ENCODE results near the gene CD55. TPM values are rescaled to one million over a fixed set of nuclear protein-coding genes. Genes with fewer than 3 reads are reported as not detected.

The CD55 gene
- total and polyA plus RNA-seq, 2 donors (not counting 1 experiment from before 2014, with no cell fraction given), result 46.1 to 77.7 TPM

GRCh38 chr1:207333009-207333600 is 11.6 kb downstream of the CD55 start:
- no peaks in the 10 kb centered on the region for H3K79me2 ChIP-seq (ENCODE audit: control insufficient read depth, insufficient read depth, low read length)
- no peaks in the 10 kb centered on the region for H3K9me3 ChIP-seq (ENCODE audit: control insufficient read depth, insufficient read depth, low read depth, low read length)
- DNase-seq (ENCODE audit: low read depth in 2 of 2), result no peak
- no peak for TF ChIP-seq CTCF (conservative IDR thresholded peaks at IDR 0.05 in 1 of 2, IDR thresholded peaks at IDR 0.05 in 1 of 2; ENCODE audit: low read depth in 1 of 2, low read length in 2 of 2)
- TF ChIP-seq EZH2 (IDR thresholded peaks at IDR 0.05; ENCODE audit: low read length, missing control alignments), result no peak
- no peak overlapping the region for H3K27ac ChIP-seq (ENCODE audit: insufficient read depth, low read length)
- no peak overlapping the region for H3K4me2 ChIP-seq (ENCODE audit: extremely low read depth, insufficient read depth, low read length)
- no peak overlapping the region for H3K4me3 ChIP-seq (replicated peaks in 1 of 4; ENCODE audit: control extremely low read depth in 1 of 4, insufficient read depth in 1 of 4, low read depth in 3 of 4, low read length in 4 of 4)
- H3K9ac ChIP-seq (ENCODE audit: insufficient read depth, low read length), result no peak overlapping the region
- H3K27me3 ChIP-seq (ENCODE audit: control insufficient read depth, insufficient read depth, low read length), result no peaks in the 10 kb centered on the region
- H3K36me3 ChIP-seq (ENCODE audit: control insufficient read depth, insufficient read depth, low read length), result peaks cover 6% of the 10 kb centered on the region
- H4K20me1 ChIP-seq (ENCODE audit: control insufficient read depth, extremely low read depth, insufficient read depth, low read length), result no peaks in the 10 kb centered on the region
- no peaks in the 10 kb centered on the region for H3K4me1 ChIP-seq (ENCODE audit: control insufficient read depth, extremely low read depth, insufficient read depth, low read length)
- no peak overlapping the region for H2AFZ ChIP-seq (ENCODE audit: low read length)

DNA sequence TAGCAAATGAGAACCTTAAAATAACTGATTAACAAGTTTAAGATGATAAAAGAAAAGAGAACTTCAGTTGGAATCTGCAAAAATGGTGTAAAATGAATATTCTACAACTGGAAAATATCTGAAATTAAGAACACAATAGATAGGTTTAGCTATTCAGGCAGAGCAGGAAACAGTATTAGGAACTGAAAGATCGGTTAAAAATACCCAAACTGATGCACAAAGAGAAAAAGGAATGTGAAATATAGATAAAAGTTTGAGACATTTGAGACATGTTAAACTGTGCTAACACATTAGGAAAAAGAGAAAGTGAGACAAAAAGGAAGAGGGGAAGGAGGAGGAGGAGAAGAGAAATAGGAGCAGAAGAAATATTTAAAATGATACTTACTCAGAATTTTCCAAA is 12.1 kb downstream of the CD55 start:
- Histone ChIP-seq H3K9ac (ENCODE audit: insufficient read depth, low read length) (no peak overlapping the region), H2AFZ (ENCODE audit: low read length) (no peak overlapping the region), H3K27ac (ENCODE audit: insufficient read depth, low read length) (no peak overlapping the region), H4K20me1 (ENCODE audit: control insufficient read depth, extremely low read depth, insufficient read depth, low read length) (no peaks in the 10 kb centered on the region), H3K27me3 (ENCODE audit: control insufficient read depth, insufficient read depth, low read length) (no peaks in the 10 kb centered on the region), H3K79me2 (ENCODE audit: control insufficient read depth, insufficient read depth, low read length) (no peaks in the 10 kb centered on the region), H3K9me3 (ENCODE audit: control insufficient read depth, insufficient read depth, low read depth, low read length) (no peaks in the 10 kb centered on the region), H3K4me2 (ENCODE audit: extremely low read depth, insufficient read depth, low read length) (no peak overlapping the region), H3K4me3 (replicated peaks in 1 of 4; ENCODE audit: control extremely low read depth in 1 of 4, insufficient read depth in 1 of 4, low read depth in 3 of 4, low read length in 4 of 4) (no peak overlapping the region), H3K36me3 (ENCODE audit: control insufficient read depth, insufficient read depth, low read length) (peaks cover 6% of the 10 kb centered on the region), H3K4me1 (ENCODE audit: control insufficient read depth, extremely low read depth, insufficient read depth, low read length) (no peaks in the 10 kb centered on the region)
- TF ChIP-seq CTCF (conservative IDR thresholded peaks at IDR 0.05 in 1 of 2, IDR thresholded peaks at IDR 0.05 in 1 of 2; ENCODE audit: low read depth in 1 of 2, low read length in 2 of 2) (no peak), EZH2 (IDR thresholded peaks at IDR 0.05; ENCODE audit: low read length, missing control alignments) (no peak)
- no peak for DNase-seq (ENCODE audit: low read depth in 2 of 2)

DNA sequence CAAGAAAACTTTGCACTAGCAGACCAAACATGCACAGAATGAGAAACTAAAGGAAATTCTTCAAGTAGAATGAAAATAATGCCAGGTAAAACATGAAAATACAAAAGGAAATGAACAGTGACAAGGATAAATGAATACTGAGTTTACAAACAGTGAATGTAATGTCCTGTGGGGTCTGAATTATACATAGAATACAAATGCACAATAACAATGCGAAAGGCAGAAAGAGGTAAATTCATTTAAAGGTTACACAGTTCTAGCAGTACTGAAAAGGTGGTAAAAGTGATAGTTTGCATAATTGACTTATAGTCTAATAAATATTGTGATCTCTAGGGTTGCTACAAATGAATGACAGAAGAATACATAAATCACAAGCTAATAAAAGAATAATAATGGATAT is 12.9 kb downstream of the CD55 start:
- Histone ChIP-seq H3K36me3 (ENCODE audit: control insufficient read depth, insufficient read depth, low read length) (peaks cover 2% of the 10 kb centered on the region), H3K27ac (ENCODE audit: insufficient read depth, low read length) (no peak overlapping the region), H3K9ac (ENCODE audit: insufficient read depth, low read length) (no peak overlapping the region), H4K20me1 (ENCODE audit: control insufficient read depth, extremely low read depth, insufficient read depth, low read length) (no peaks in the 10 kb centered on the region), H3K27me3 (ENCODE audit: control insufficient read depth, insufficient read depth, low read length) (no peaks in the 10 kb centered on the region), H2AFZ (ENCODE audit: low read length) (no peak overlapping the region), H3K4me1 (ENCODE audit: control insufficient read depth, extremely low read depth, insufficient read depth, low read length) (no peaks in the 10 kb centered on the region), H3K79me2 (ENCODE audit: control insufficient read depth, insufficient read depth, low read length) (no peaks in the 10 kb centered on the region), H3K4me3 (replicated peaks in 1 of 4; ENCODE audit: control extremely low read depth in 1 of 4, insufficient read depth in 1 of 4, low read depth in 3 of 4, low read length in 4 of 4) (no peak overlapping the region), H3K9me3 (ENCODE audit: control insufficient read depth, insufficient read depth, low read depth, low read length) (no peaks in the 10 kb centered on the region), H3K4me2 (ENCODE audit: extremely low read depth, insufficient read depth, low read length) (no peak overlapping the region)
- no peak for TF ChIP-seq EZH2 (IDR thresholded peaks at IDR 0.05; ENCODE audit: low read length, missing control alignments)
- TF ChIP-seq CTCF (conservative IDR thresholded peaks at IDR 0.05 in 1 of 2, IDR thresholded peaks at IDR 0.05 in 1 of 2; ENCODE audit: low read depth in 1 of 2, low read length in 2 of 2), result no peak
- DNase-seq (ENCODE audit: low read depth in 2 of 2), result no peak

Measured in fibroblast of lung (primary cell).